HL-60/S4 treated with retinoic acid at 250 ng/mL for 4 days and 3 days (cell line): ENCODE data around the gene CCNY.

ENCODE experiments used
- in situ Hi-C: fragments of 300-500 bp; cut with MboI; formaldehyde crosslinking; loops from 2 replicates; pipeline ENCODE4 v1.7.0; 2022; ENCODE audit warnings: low sequenced_read_pairs

Gene CCNY

GRCh38 chr10:35607475-35608327 lies 271.4 kb downstream of the CCNY start:
- in situ Hi-C loops = no loop called here

- in situ Hi-C loops = no loop called here
These were observed 272.0 kb downstream of the CCNY start for GRCh38 chr10:35608328-35608672.

GRCh38 chr10:35611750-35612149 lies 275.4 kb downstream of the CCNY start:
- in situ Hi-C loops = no loop called here

DNA sequence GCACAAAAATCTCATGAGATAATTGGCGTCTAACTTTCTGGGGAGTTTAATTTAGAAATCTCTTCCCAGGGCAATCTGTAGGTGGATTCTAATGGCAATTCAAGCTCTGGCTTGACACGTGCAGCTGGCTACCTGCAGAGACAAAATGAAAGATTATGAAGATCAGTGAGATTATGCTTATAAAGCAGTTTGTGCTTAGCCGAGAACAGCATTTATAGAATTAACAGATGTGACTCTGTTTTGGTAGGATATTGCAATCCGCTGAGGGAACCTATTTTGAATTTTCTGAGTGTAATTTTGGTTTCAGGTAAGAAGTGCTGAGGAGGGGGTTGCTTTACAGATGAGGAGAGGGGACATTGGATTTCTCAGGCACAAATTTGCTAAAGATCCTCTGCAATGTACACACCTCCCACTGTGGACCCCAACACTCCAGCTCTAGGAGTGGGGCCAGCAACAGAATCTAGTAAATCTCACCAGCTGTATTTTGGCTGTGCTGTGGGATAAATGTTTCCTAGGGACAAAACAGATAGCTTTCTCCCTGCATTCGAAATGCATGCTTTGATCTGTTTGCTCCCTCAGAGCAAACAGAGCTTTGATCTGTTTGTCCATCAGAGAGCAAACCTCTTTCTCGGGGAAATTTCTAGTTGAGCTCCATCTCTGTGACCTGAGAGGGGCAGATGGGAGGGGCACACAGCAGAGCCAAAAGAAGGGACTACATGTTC lies 276.2 kb downstream of the CCNY start:
- in situ Hi-C loops = no loop called here

DNA sequence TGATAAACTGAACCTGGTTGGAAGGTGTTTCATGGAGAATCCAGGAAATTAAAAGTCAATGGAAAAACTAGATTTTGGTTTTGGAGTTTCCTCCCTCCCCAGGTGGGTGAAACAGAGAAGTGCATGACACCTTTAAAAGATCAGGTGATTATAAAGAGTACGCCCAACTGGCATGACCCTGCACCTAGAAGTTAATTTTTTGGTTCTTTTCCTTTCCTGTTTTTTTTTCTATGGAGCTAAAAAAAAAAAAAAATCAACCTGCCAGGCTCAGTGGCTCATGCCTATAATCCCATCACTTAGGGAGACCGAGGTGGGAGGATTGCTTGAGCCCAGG lies 276.8 kb downstream of the CCNY start:
- in situ Hi-C loops = no loop called here

- in situ Hi-C loops = no loop called here
These were observed 277.4 kb downstream of the CCNY start for GRCh38 chr10:35613597-35614226.

- in situ Hi-C loops = no loop called here
These were observed 278.0 kb downstream of the CCNY start for GRCh38 chr10:35614312-35614711.
